H1 (cell line): ENCODE data around the gene RUNX1. TPM values are rescaled to one million over a fixed set of nuclear protein-coding genes. Genes with fewer than 3 reads are reported as not detected.

ENCODE experiments used
- CTCF ChIA-PET: fragments of 300-600 bp; sonication (Branson Sonifier 250); formaldehyde crosslinking; loops from one replicate; lab custom pipeline; 2021; ENCODE audit not compliant: partially characterized antibody; lab: Charles Lee
- POLR2A ChIA-PET: fragments of 300-600 bp; sonication (Branson Sonifier 250); formaldehyde crosslinking; loops from one replicate; lab custom pipeline; 2021; ENCODE audit warnings: inconsistent platforms; ENCODE audit not compliant: partially characterized antibody; lab: Charles Lee
- DNase-seq, 2 experiments: peaks; one replicate each; pipeline versions ENCODE4 v3.0.0 to v3.0.0-alpha.2; 2010 to 2022; ENCODE audit warnings: low spot score in 2 of 2, low read depth in 1 of 2, mixed read lengths in 1 of 2
- FAIRE-seq: peaks from 2 replicates; lab custom pipeline; 2011; peaks lifted over from hg19 to GRCh38; lab: Jason Lieb, UNC
- H2AFZ ChIP-seq: 2 replicates; pipeline ENCODE4 v1.8.1; 2012; ENCODE audit warnings: low read length, inconsistent platforms
- H2AK5ac ChIP-seq: 2 replicates; pipeline ENCODE4 v1.6.1; 2013; ENCODE audit warnings: low read depth, low read length
- H2BK120ac ChIP-seq: replicated peaks from 2 replicates; pipeline ENCODE3; 2013; ENCODE audit warnings: low read depth, low read length, inconsistent platforms
- H2BK12ac ChIP-seq: 2 replicates; pipeline ENCODE4 v1.6.1; 2013; ENCODE audit warnings: low read depth, low read length
- H2BK15ac ChIP-seq: 2 replicates; pipeline ENCODE4 v1.6.1; 2013; ENCODE audit warnings: low read length
- H2BK20ac ChIP-seq: 2 replicates; pipeline ENCODE4 v1.6.1; 2013; ENCODE audit warnings: low read length
- H2BK5ac ChIP-seq: 2 replicates; pipeline ENCODE4 v1.6.1; 2013; ENCODE audit warnings: low read depth, low read length
- H3K14ac ChIP-seq: 2 replicates; pipeline ENCODE4 v1.6.1; 2013; ENCODE audit warnings: inconsistent platforms; ENCODE audit not compliant: insufficient read length
- H3K18ac ChIP-seq: 2 replicates; pipeline ENCODE4 v1.6.1; 2013; ENCODE audit warnings: low read length; ENCODE audit errors: extremely low read depth
- H3K23ac ChIP-seq: 2 replicates; pipeline ENCODE4 v1.6.1; 2013; ENCODE audit warnings: inconsistent platforms; ENCODE audit not compliant: insufficient read length
- H3K23me2 ChIP-seq: 2 replicates; pipeline ENCODE4 v1.6.1; 2013; ENCODE audit warnings: low read depth, low read length
- H3K27ac ChIP-seq: 2 replicates; pipeline ENCODE4 v1.6.1; 2011; ENCODE audit warnings: low read depth, low read length, inconsistent platforms
- H3K27me3 ChIP-seq, 4 experiments: replicated peaks in 1 of 4; 1 replicate in 1 of 4; 2 replicates in 3 of 4; pipeline versions ENCODE4 v1.6.1 to v1.8.1; 2011 to 2013; ENCODE audit warnings: low read length in 3 of 4, mild to moderate bottlenecking in 3 of 4, inconsistent platforms in 2 of 4, mixed read lengths in 2 of 4, moderate library complexity in 1 of 4; ENCODE audit not compliant: control insufficient read depth in 3 of 4, insufficient read depth in 3 of 4; ENCODE audit errors: extremely low read depth in 1 of 4
- H3K36me3 ChIP-seq, 4 experiments: 2 replicates each; pipeline versions ENCODE4 v1.6.1 to v1.8.1; 2011 to 2013; ENCODE audit warnings: mild to moderate bottlenecking in 4 of 4, low read length in 3 of 4, moderate library complexity in 2 of 4, control low read depth in 1 of 4, inconsistent platforms in 1 of 4; ENCODE audit not compliant: insufficient read depth in 4 of 4, control insufficient read depth in 2 of 4
- H3K4ac ChIP-seq: replicated peaks from 2 replicates; pipeline ENCODE3; 2013; ENCODE audit warnings: low read length, low read depth, mixed read lengths, inconsistent platforms; ENCODE audit not compliant: insufficient read length
- H3K4me1 ChIP-seq, 4 experiments: replicated peaks in 1 of 4; 1 replicate in 1 of 4; 2 replicates in 3 of 4; pipeline versions ENCODE4 v1.6.1 to v1.8.1; 2011 to 2013; ENCODE audit warnings: low read length in 3 of 4, inconsistent platforms in 2 of 4, mixed read lengths in 1 of 4; ENCODE audit not compliant: insufficient read depth in 4 of 4, control insufficient read depth in 3 of 4
- H3K4me2 ChIP-seq, 2 experiments: 2 replicates each; pipeline versions ENCODE4 v1.6.1 to v1.8.1; 2011 to 2013; ENCODE audit warnings: low read depth in 2 of 2, low read length in 2 of 2, control low read depth in 1 of 2, inconsistent platforms in 1 of 2, mild to moderate bottlenecking in 1 of 2; ENCODE audit not compliant: insufficient read depth in 1 of 2
- H3K4me3 ChIP-seq, 4 experiments: fragments of 200-600, 300-600 bp in 1 of 4; sonication (generic), shearing (Covaris generic), sonication (Bioruptor Twin) in 1 of 4; 2 replicates each; pipeline versions ENCODE4 v1.5.1 to v1.8.1; 2011 to 2016; ENCODE audit warnings: low read length in 4 of 4, low read depth in 3 of 4, control low read depth in 2 of 4, inconsistent platforms in 2 of 4, mild to moderate bottlenecking in 2 of 4, mixed read lengths in 1 of 4, moderate library complexity in 1 of 4; ENCODE audit not compliant: insufficient read depth in 2 of 4; ENCODE audit errors: extremely low read depth in 1 of 4
- H3K56ac ChIP-seq: replicated peaks from 2 replicates; pipeline ENCODE3; 2013; ENCODE audit warnings: low read depth, mild to moderate bottlenecking, mixed read lengths, low read length, inconsistent platforms; ENCODE audit not compliant: insufficient read length
- H3K79me1 ChIP-seq: 2 replicates; pipeline ENCODE4 v1.6.1; 2013; ENCODE audit warnings: low read depth, low read length, control low read depth
- H3K79me2 ChIP-seq, 2 experiments: 2 replicates each; pipeline versions ENCODE4 v1.6.1 to v1.8.1; 2012 to 2013; ENCODE audit warnings: low read length in 2 of 2, mild to moderate bottlenecking in 2 of 2, inconsistent platforms in 1 of 2; ENCODE audit not compliant: insufficient read depth in 2 of 2, control insufficient read depth in 1 of 2
- H3K9ac ChIP-seq, 4 experiments: replicated peaks in 1 of 4; 1 replicate in 1 of 4; 2 replicates in 3 of 4; pipeline versions ENCODE4 v1.6.1 to v1.8.1; 2011 to 2013; ENCODE audit warnings: low read depth in 3 of 4, low read length in 3 of 4, control low read depth in 2 of 4, mild to moderate bottlenecking in 2 of 4, moderate library complexity in 2 of 4, inconsistent platforms in 1 of 4; ENCODE audit errors: extremely low read depth in 1 of 4
- H3K9me3 ChIP-seq, 2 experiments: 2 replicates each; pipeline versions ENCODE4 v1.6.1 to v1.8.1; 2012 to 2013; ENCODE audit warnings: mild to moderate bottlenecking in 2 of 2, moderate library complexity in 2 of 2, control low read depth in 1 of 2, inconsistent platforms in 1 of 2, low read depth in 1 of 2, low read length in 1 of 2, mixed read lengths in 1 of 2; ENCODE audit not compliant: insufficient read depth in 2 of 2
- H4K20me1 ChIP-seq, 2 experiments: replicated peaks in 1 of 2; 2 replicates each; pipeline versions ENCODE3 to v1.8.1; 2011 to 2013; ENCODE audit warnings: inconsistent platforms in 2 of 2, low read length in 2 of 2, mild to moderate bottlenecking in 1 of 2; ENCODE audit not compliant: insufficient read depth in 2 of 2, control insufficient read depth in 1 of 2
- H4K5ac ChIP-seq: 2 replicates; pipeline ENCODE4 v1.6.1; 2013; ENCODE audit warnings: low read length, low read depth, mixed read lengths, inconsistent platforms; ENCODE audit not compliant: insufficient read length
- H4K8ac ChIP-seq: 2 replicates; pipeline ENCODE4 v1.8.0; 2013; ENCODE audit warnings: mild to moderate bottlenecking, moderate library complexity, low read length, inconsistent platforms; ENCODE audit not compliant: insufficient read depth; ENCODE audit errors: extremely low read depth
- H4K91ac ChIP-seq: replicated peaks from 2 replicates; pipeline ENCODE3; 2013; ENCODE audit warnings: low read length, mixed read lengths, inconsistent platforms; ENCODE audit not compliant: insufficient read length
- SP1 ChIP-seq: IDR thresholded peaks from 2 replicates; pipeline ENCODE4 v1.6.1; 2011; ENCODE audit warnings: low read depth, low read length
- WGBS, 2 experiments: shearing (Covaris generic) in 1 of 2; methylation state at CpG; one replicate each; pipeline versions ENCODE4 v1.1.6 to v1.1.7; 2013 to 2015; ENCODE audit warnings: low lambda C conversion rate in 2 of 2, mixed read lengths in 2 of 2, inconsistent platforms in 1 of 2, low coverage in 1 of 2, missing lambda C conversion rate in 1 of 2; ENCODE audit not compliant: insufficient replicate concordance in 2 of 2, insufficient coverage in 1 of 2, insufficient read length in 1 of 2; ENCODE audit errors: extremely low coverage in 1 of 2, missing lambda C conversion rate in 1 of 2; 5-methylcytosine and 5-hydroxymethylcytosine counted together
- polyA plus RNA-seq, 7 experiments: library from polyadenylated mRNA; depleted of rRNA in 3 of 7; stranded (reverse) in 5 of 7; unstranded in 2 of 7; fragments of >200 nt in 5 of 7; fragments of 200-250 nt in 2 of 7; gene quantifications; 1 replicate in 5 of 7; 2 replicates in 1 of 7; 4 replicates in 1 of 7; pipeline versions ENCODE4 v1.2.1 to v1.2.3, GENCODE V29; 2011 to 2013; ENCODE audit warnings: missing spikeins in 2 of 7, mixed read lengths in 2 of 7
- total RNA-seq: library from RNA; stranded (reverse); fragmentation: NEBNext Ultra II Directional; extraction: Animal tissue kit (Norgen Biotek cat#: 25700); gene quantifications from 2 replicates; pipeline ENCODE4 v1.2.1, GENCODE V29; 2021

Gene RUNX1
- total and polyA plus RNA-seq, 2 of the 8 experiments (the other 6 are each of a cell fraction or from before 2014, with no cell fraction given) = 0.20 to 0.60 TPM

GRCh38 chr21:35032474-35033263, 16.4 kb downstream of the RUNX1 start:
- no peaks in the 10 kb centered on the region for H4K20me1 ChIP-seq
- H3K79me1 ChIP-seq = no peaks in the 10 kb centered on the region
- CTCF ChIA-PET = interaction anchor here (1.7 kb wide), 1 partner anchor 10 kb away, joined by 3 read pairs; no protein-coding TSS in a partner anchor
- POLR2A ChIA-PET = no interaction called here
- H3K4me3 ChIP-seq = no peak overlapping the region
- no peak overlapping the region for H2AK5ac ChIP-seq
- no peak overlapping the region for H2BK15ac ChIP-seq
- no peak overlapping the region for H3K9ac ChIP-seq
- no peaks in the 10 kb centered on the region for H3K9me3 ChIP-seq
- H3K23me2 ChIP-seq = no peaks in the 10 kb centered on the region
- H3K4me2 ChIP-seq = no peak overlapping the region
- H2BK20ac ChIP-seq = no peak overlapping the region
- no peak for TF ChIP-seq SP1
- no peak overlapping the region for H4K91ac ChIP-seq
- no peak overlapping the region for H3K14ac ChIP-seq
- H4K5ac ChIP-seq = no peak overlapping the region
- H3K27ac ChIP-seq = no peak overlapping the region
- no peak overlapping the region for H3K18ac ChIP-seq
- no peaks in the 10 kb centered on the region for H3K79me2 ChIP-seq
- 92% methylated on average over 2 of the region's 2 CpGs; no CpG with 5 or more reads in 1 of the 2 experiments for WGBS, 2 experiments
- H3K23ac ChIP-seq = no peak overlapping the region
- H3K4me1 ChIP-seq = peaks cover 0 to 2% (median 0%) of the 10 kb centered on the region in 4 experiments; a peak in 1 of 7 replicates
- no peak overlapping the region for H2BK5ac ChIP-seq
- no peak overlapping the region for H2AFZ ChIP-seq
- DNase-seq = no peak
- no peaks in the 10 kb centered on the region for H3K36me3 ChIP-seq
- H3K56ac ChIP-seq = no peak overlapping the region
- no peak for FAIRE-seq
- no peak overlapping the region for H2BK120ac ChIP-seq
- no peak overlapping the region for H4K8ac ChIP-seq
- H3K4ac ChIP-seq = no peak overlapping the region
- H2BK12ac ChIP-seq = no peak overlapping the region
- no peaks in the 10 kb centered on the region; a peak in 1 of 7 replicates for H3K27me3 ChIP-seq
